ENCODE results near the gene CCDC91.
"Not testable (repeated sequence)": the region's sequence is repeated elsewhere in the genome, so short reads cannot be mapped to it uniquely, and the experiment has no call there.

GRCh38 chr12:28379779-28380178, 189.5 kb downstream of the CCDC91 start:
- TF ChIP-seq CTCF, POLR2A (IDR thresholded peaks at IDR 0.05): not testable (repeated sequence)
